Measurements from ENCODE around the gene CIB1.
"Not testable (repeated sequence)": the region's sequence is repeated elsewhere in the genome, so short reads cannot be mapped to it uniquely, and the experiment has no call there.

CIB1 gene

DNA sequence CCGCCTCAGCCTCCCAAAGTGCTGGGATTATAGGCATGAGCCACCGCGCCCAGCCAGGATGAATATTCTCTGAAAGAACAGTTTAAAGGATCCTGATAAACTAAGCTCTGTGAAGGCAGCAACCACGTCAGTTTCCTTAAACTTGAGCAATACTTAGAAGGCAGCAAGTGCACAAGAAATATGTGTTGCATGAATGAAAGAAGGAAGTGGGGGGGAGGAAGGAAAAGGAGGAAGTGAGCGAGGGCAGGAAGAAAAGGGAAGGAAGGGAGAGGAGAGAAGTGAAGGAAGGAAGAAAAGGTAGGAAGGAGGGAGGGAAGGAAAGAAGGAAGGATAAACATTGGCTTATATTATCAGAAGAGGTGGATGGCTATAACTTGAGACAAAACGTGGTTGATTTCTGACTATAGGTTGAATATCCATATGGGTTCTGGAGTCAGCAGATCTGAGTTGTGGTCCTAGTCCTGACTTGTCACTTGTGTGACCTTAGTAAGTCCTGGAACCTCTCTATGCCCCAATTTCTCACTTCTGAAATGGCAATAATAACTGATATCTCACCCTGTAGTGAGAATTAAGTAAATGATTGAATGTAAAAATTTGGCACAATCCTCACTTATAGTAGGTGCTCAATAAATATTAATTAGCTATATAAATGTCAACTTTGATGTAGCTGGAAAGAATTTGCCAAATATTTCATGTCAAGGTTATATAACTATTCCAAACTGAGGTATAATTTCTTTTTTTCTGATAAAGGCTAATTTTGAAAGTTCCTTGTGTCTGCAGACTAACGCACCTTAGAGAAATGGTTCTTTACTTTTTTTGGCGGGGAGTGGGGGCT lies 44.6 kb downstream of the CIB1 start:
- TF ChIP-seq, protein P1, sequence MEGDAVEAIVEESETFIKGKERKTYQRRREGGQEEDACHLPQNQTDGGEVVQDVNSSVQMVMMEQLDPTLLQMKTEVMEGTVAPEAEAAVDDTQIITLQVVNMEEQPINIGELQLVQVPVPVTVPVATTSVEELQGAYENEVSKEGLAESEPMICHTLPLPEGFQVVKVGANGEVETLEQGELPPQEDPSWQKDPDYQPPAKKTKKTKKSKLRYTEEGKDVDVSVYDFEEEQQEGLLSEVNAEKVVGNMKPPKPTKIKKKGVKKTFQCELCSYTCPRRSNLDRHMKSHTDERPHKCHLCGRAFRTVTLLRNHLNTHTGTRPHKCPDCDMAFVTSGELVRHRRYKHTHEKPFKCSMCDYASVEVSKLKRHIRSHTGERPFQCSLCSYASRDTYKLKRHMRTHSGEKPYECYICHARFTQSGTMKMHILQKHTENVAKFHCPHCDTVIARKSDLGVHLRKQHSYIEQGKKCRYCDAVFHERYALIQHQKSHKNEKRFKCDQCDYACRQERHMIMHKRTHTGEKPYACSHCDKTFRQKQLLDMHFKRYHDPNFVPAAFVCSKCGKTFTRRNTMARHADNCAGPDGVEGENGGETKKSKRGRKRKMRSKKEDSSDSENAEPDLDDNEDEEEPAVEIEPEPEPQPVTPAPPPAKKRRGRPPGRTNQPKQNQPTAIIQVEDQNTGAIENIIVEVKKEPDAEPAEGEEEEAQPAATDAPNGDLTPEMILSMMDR (conservative IDR thresholded peaks at IDR 0.05) = no peak
- H3K27ac ChIP-seq = no peak overlapping the region

DNA sequence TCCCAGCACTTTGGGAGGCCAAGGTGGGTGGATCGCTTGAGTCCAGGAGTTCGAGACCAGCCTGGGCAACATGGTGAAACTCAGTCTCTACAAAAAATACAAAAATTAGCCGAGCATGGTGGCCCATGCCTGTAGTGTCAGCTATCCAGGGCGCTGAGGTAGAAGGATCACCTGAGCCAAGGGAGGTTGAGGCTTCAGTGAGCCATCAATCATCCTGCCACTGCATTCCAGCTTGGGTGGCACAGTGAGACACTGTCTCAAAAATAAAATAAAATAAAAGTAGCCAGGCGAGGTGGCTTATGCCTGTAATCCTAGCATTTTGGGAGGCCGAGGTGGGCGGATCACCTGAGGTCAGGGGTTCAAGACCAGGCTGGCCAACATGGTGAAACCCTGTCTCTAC lies 45.7 kb downstream of the CIB1 start:
- not testable (repeated sequence) for H3K27ac ChIP-seq

DNA sequence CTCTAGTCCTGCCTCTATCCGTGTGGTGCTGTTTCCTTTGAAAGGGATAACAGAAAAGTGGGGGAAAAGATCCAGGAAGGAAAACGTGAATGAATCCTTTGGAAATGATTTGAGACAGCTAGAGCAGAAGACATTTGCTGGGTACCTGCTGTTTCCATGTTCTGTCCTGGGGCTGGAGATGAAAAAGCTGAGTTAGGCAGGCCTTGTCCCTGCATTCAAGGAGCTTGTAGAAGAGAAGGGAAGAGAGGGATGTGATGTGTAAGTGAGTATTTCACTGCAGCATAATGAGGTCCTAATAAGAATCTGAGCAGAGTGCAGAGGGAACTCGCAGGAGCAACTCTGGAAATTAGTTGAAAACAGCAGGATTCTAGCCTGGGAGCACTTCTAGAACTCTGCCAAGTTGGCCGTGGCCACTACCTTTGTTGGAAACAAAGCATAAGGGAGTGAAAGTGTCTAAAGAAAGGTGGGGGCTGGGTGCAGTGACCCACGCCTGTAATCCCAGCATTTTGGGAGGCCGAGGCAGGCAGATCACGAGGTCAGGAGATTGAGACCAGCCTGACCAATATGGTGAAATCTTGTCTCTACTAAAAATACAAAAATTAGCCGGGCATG lies 46.4 kb downstream of the CIB1 start:
- H3K27ac ChIP-seq = peak overlapping the region; percentile 30; the same call in 1 of the 2 replicates
- TF ChIP-seq, protein P1 (conservative IDR thresholded peaks at IDR 0.05) = no peak

DNA sequence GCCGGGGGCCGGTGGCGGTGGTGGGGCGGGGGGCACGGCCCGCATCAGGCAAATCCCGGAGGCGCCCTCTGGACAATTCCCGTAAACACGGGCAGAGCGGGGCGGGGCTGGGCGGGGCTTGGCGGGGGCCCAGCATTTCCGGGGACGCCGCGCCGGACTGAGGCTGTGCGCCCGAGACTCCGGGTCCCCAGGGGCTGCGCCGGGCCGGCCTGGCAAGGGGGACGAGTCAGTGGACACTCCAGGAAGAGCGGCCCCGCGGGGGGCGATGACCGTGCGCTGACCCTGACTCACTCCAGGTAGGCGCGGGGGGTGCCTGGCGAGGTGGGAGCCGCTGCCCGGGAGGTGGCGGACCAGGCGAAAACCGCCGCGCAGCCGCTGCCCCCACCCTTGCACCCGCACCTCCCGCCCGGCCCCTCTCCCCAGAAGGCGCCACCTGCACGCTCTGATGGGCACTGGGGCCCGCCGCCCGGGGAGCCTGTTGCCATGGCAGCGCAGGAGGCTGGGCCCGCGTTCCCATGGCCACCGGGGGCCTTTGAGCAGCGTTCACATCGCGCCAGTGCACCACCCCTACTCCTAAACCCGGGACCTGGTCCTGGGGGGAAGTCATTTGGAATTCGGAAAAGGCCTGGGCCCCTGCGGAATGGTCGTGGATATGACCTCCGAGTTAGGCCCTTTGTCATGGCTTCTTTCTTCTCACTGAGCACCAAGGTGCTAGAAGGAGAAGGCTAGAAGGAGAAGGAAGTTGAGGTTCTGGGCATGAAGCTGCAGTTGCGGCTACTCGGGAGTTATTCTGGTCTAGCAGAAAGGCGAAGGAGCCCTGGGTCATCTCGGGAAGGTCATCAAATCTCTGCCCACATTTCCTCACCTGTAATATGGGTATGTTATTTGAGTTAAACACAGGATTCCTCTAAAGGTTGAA lies 48.7 kb downstream of the CIB1 start:
- H3K27ac ChIP-seq = peak overlapping the region; percentile 98
- TF ChIP-seq, protein P1 (conservative IDR thresholded peaks at IDR 0.05) = no peak

DNA sequence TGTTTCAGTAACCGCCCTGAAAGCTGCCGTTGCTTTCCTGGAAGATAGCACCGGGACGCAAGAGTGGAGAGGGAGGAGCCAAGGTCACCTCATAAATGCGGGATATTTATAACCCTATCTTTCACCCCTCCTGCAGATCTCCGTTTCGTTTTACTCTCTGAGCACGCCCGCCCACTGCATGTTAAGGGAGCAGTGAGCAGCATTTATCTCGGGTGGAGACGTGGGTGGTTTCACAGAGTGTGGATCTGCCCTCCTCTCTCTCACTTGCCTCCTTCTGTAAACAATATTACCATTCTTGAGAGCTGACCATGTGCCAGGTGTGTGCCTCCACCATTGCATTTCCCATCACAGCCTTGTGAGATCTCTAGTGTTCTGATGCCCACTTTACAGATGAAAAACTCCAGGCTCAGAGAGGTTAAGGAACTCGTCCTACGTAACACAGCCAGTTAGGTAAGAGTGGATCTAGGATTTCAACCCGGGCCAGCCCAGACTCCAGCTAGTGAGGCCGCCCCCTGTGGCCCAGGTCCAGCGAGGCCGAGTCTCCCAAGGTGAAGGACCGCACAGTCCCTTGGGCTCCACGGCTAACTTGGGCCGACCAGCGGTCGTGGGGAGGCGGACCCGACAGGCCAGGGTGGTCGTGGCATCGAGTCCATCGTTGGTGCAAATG lies 49.5 kb downstream of the CIB1 start:
- TF ChIP-seq, protein P1 (conservative IDR thresholded peaks at IDR 0.05) = no peak; the same call in 1 of the 2 replicates
- H3K27ac ChIP-seq = peak overlapping the region; percentile 98

DNA sequence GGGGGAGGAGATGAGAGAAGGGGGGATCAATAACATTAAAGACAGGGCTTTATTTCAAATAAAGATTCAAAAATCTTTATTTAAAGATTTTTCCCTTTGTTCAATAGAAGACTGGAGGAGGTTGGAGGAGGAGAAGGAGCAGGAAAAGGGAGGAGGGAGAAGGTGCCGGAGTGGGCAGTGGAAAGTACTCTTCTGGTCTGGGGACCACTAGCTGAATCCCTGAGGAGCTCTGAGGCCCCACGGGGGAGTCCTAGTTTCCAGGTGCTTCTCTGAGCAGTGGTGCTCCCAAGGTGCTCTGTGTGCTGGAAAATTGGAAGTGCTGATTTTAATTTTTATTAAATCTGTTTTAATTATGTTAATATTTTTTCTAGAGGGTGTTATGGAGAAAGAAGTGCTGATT lies 52.0 kb downstream of the CIB1 start:
- H3K27ac ChIP-seq = peak overlapping the region; percentile 98
- TF ChIP-seq, protein P1 (conservative IDR thresholded peaks at IDR 0.05) = no peak
